Spleen (tissue), 11 donors: ENCODE measurements around the gene TBRG1. TPM values are rescaled to one million over a fixed set of nuclear protein-coding genes. Genes with fewer than 3 reads are reported as not detected.

Experiments used
- DNase-seq: peaks from one replicate; pipeline ENCODE4 v3.0.0-alpha.2; 2020
- H3K27ac ChIP-seq, 8 donors: fragments of 200-600 bp; sonication (generic) in 7 of 8; 1 replicate in 4 of 8; 2 replicates in 4 of 8; pipeline versions ENCODE4 v1.5.0 to v1.8.0; 2016 to 2021; ENCODE audit warnings: inconsistent platforms in 4 of 8, mild to moderate bottlenecking in 4 of 8, moderate library complexity in 1 of 8
- H3K27me3 ChIP-seq, 7 donors: fragments of 200-600 bp; sonication (generic) in 6 of 7; replicated peaks in 1 of 7; 1 replicate in 4 of 7; 2 replicates in 3 of 7; pipeline versions ENCODE4 v1.5.0 to v1.8.0; 2016 to 2021; ENCODE audit warnings: inconsistent platforms in 3 of 7, mild to moderate bottlenecking in 1 of 7
- H3K36me3 ChIP-seq, 6 donors: fragments of 200-600 bp; sonication (generic) in 5 of 6; 1 replicate in 4 of 6; 2 replicates in 2 of 6; pipeline versions ENCODE4 v1.5.0 to v1.8.0; 2016 to 2021; ENCODE audit warnings: inconsistent platforms in 2 of 6
- H3K4me1 ChIP-seq, 6 donors: fragments of 200-600 bp; sonication (generic) in 5 of 6; 1 replicate in 3 of 6; 2 replicates in 3 of 6; pipeline versions ENCODE4 v1.5.0 to v1.8.0; 2016 to 2021; ENCODE audit warnings: inconsistent platforms in 3 of 6
- H3K4me3 ChIP-seq, 8 donors: fragments of 200-600 bp; sonication (generic) in 7 of 8; 1 replicate in 4 of 8; 2 replicates in 4 of 8; pipeline versions ENCODE4 v1.5.0 to v1.8.0; 2016 to 2021; ENCODE audit warnings: inconsistent platforms in 4 of 8, mild to moderate bottlenecking in 4 of 8, moderate library complexity in 2 of 8
- H3K9me3 ChIP-seq, 8 donors: fragments of 200-600 bp; sonication (generic) in 7 of 8; 1 replicate in 4 of 8; 2 replicates in 4 of 8; pipeline versions ENCODE4 v1.5.0 to v1.8.0; 2016 to 2021; ENCODE audit warnings: inconsistent platforms in 4 of 8
- CTCF ChIP-seq, 11 experiments: fragments of 200-600 bp in 7 of 11; fragments of 450-650 bp in 4 of 11; sonication (generic) in 4 of 11; IDR thresholded peaks in 8 of 11; conservative IDR thresholded peaks in 3 of 11; 1 replicate in 7 of 11; 2 replicates in 4 of 11; pipeline versions ENCODE4 v1.4.0 to v1.8.0; 2016 to 2021; ENCODE audit warnings: antibody characterized with exemption in 11 of 11, inconsistent platforms in 4 of 11, mild to moderate bottlenecking in 1 of 11
- POLR2A ChIP-seq, 3 donors: fragments of 450-650 bp; IDR thresholded peaks; one replicate each; pipeline ENCODE4 v1.5.1; 2017; ENCODE audit warnings: antibody characterized with exemption in 3 of 3, mild to moderate bottlenecking in 1 of 3
- POLR2AphosphoS5 ChIP-seq, 3 donors: sonication (generic); formaldehyde crosslinking; IDR thresholded peaks; one replicate each; pipeline ENCODE4 v1.5.1; 2017; ENCODE audit warnings: antibody characterized with exemption in 3 of 3
- WGBS, 5 donors: extraction: QIAGEN DNeasy Blood & Tissue Kit in 3 of 5; methylation state at CpG; one replicate each; pipeline versions ENCODE4 v1.1.5 to v1.1.7; 2013 to 2018; 5-methylcytosine and 5-hydroxymethylcytosine counted together
- intact Hi-C: fragments of 100-400 bp; cut with DNase I; formaldehyde crosslinking; loops from one replicate; pipeline ENCODE4 v1.15.0; 2023; ENCODE audit warnings: low total_unique reads
- polyA plus RNA-seq, 3 donors: library from polyadenylated mRNA; stranded (reverse); fragments of 200-250 nt; gene quantifications; one replicate each; pipeline ENCODE4 v1.2.1, GENCODE V29; 2013
- total RNA-seq, 7 donors: library from RNA; depleted of rRNA in 3 of 7; stranded (reverse); fragments of >200 nt in 3 of 7; fragmentation: NEBNext Ultra II Directional in 4 of 7; extraction: Animal tissue kit (Norgen Biotek cat#: 25700) in 4 of 7; gene quantifications; one replicate each; pipeline versions ENCODE4 v1.1.0 to v1.2.1, GENCODE V29; 2016 to 2021
- donor health status: healthy with polysubstance abuse.
- donor health status: DM: no; HTN: no; CAD: no; lungs with moderate emphysema.
- donor health status: DM: no; HTN: no; CAD: no.
- donor health status: Bipolar disorder and iron deficiency.
- donor health status: healthy.
- donor health status: DM: no; HTN: no; CAD: no.
- donor health status: DM: yes; HTN: yes; CAD: no.

Gene TBRG1
- total and polyA plus RNA-seq, 10 donors, result 23.3 to 65.0 (median 46.5) TPM

GRCh38 chr11:124638500-124638899 is 15.8 kb downstream of the TBRG1 start:
- no peaks in the 10 kb centered on the region for H3K4me1 ChIP-seq
- no peak overlapping the region for H3K27ac ChIP-seq
- H3K4me3 ChIP-seq, result no peak overlapping the region
- whole genome bisulfite sequencing, 5 donors, result 81 to 92% (median 88%) methylated on average over 3 of the region's 3 CpGs
- no peak for DNase-seq
- H3K27me3 ChIP-seq, result no peaks in the 10 kb centered on the region
- TF ChIP-seq POLR2A (IDR thresholded peaks at IDR 0.05) (no peak), POLR2AphosphoS5 (IDR thresholded peaks at IDR 0.05) (no peak), CTCF (IDR thresholded peaks at IDR 0.05 in 8 of 11, conservative IDR thresholded peaks at IDR 0.05 in 3 of 11) (no peak)
- no peaks in the 10 kb centered on the region for H3K9me3 ChIP-seq
- intact Hi-C loops, result no loop called here
- H3K36me3 ChIP-seq, result peaks cover 0 to 65% (median 46%) of the 10 kb centered on the region in 6 donors

- TF ChIP-seq POLR2A (IDR thresholded peaks at IDR 0.05) (no peak), POLR2AphosphoS5 (IDR thresholded peaks at IDR 0.05) (no peak), CTCF (IDR thresholded peaks at IDR 0.05 in 8 of 11, conservative IDR thresholded peaks at IDR 0.05 in 3 of 11) (no peak)
- no peaks in the 10 kb centered on the region for H3K27me3 ChIP-seq
- H3K27ac ChIP-seq, result no peak overlapping the region
- intact Hi-C loops, result no loop called here
- H3K36me3 ChIP-seq, result peaks cover 0 to 58% (median 40%) of the 10 kb centered on the region in 6 donors
- H3K4me3 ChIP-seq, result no peak overlapping the region
- WGBS, 5 donors, result 67 to 100% (median 86%) methylated on average over 1 of the region's 1 CpG
- no peak for DNase-seq
- H3K4me1 ChIP-seq, result peaks cover 0 to 2% (median under 1%) of the 10 kb centered on the region in 6 donors
- H3K9me3 ChIP-seq, result no peaks in the 10 kb centered on the region
Measured at GRCh38 chr11:124639186-124639585, 16.5 kb downstream of the TBRG1 start.

GRCh38 chr11:124640666-124641065 is 18.0 kb downstream of the TBRG1 start:
- Histone ChIP-seq H3K27ac (no peak overlapping the region), H3K4me1 (peaks cover 0 to 8% (median 6%) of the 10 kb centered on the region in 6 donors), H3K36me3 (peaks cover 0 to 44% (median 31%) of the 10 kb centered on the region in 6 donors), H3K9me3 (no peaks in the 10 kb centered on the region), H3K27me3 (no peaks in the 10 kb centered on the region), H3K4me3 (no peak overlapping the region)
- WGBS, 5 donors, result 89 to 99% (median 93%) methylated on average over 5 of the region's 5 CpGs
- intact Hi-C loops, result no loop called here
- TF ChIP-seq POLR2AphosphoS5 (IDR thresholded peaks at IDR 0.05) (no peak), POLR2A (IDR thresholded peaks at IDR 0.05) (no peak), CTCF (IDR thresholded peaks at IDR 0.05 in 8 of 11, conservative IDR thresholded peaks at IDR 0.05 in 3 of 11) (no peak)
- DNase-seq, result no peak

GRCh38 chr11:124642628-124643027 is 20.0 kb downstream of the TBRG1 start:
- Histone ChIP-seq H3K4me1 (peaks cover 0 to 18% (median 6%) of the 10 kb centered on the region in 6 donors), H3K36me3 (peaks cover 0 to 27% (median 12%) of the 10 kb centered on the region in 6 donors), H3K9me3 (no peaks in the 10 kb centered on the region), H3K27ac (no peak overlapping the region), H3K27me3 (no peaks in the 10 kb centered on the region), H3K4me3 (no peak overlapping the region)
- WGBS, 5 donors, result 91 to 94% (median 93%) methylated on average over 3 of the region's 3 CpGs
- TF ChIP-seq POLR2AphosphoS5 (IDR thresholded peaks at IDR 0.05) (no peak), CTCF (IDR thresholded peaks at IDR 0.05 in 8 of 11, conservative IDR thresholded peaks at IDR 0.05 in 3 of 11) (no peak), POLR2A (IDR thresholded peaks at IDR 0.05) (no peak)
- DNase-seq, result no peak
- intact Hi-C loops, result no loop called here
